22Rv1 (cell line): ENCODE measurements around the gene TUBB.
"Not testable (repeated sequence)": the region's sequence is repeated elsewhere in the genome, so short reads cannot be mapped to it uniquely, and the experiment has no call there.

ENCODE experiments used
- H3K27ac ChIP-seq: fragments of 450-650 bp; 2 replicates; pipeline ENCODE4 v1.5.1; 2017
- ZFX ChIP-seq: fragments of 450-650 bp; IDR thresholded peaks from 2 replicates; pipeline ENCODE4 v1.6.1; 2017; ENCODE audit warnings: antibody characterized with exemption, borderline replicate concordance
- TF ChIP-seq, protein P1 (sequence below): fragments of 450-650 bp; IDR thresholded peaks from 2 replicates; pipeline ENCODE4 v1.5.1; 2017; ENCODE audit warnings: mild to moderate bottlenecking

The TUBB gene

GRCh38 chr6:30747902-30748769 is 28.0 kb downstream of the TUBB start:
- peak overlapping the region; percentile 10; the same call in 1 of the 2 replicates for H3K27ac ChIP-seq
- no peak for TF ChIP-seq ZFX
- TF ChIP-seq, protein P1, sequence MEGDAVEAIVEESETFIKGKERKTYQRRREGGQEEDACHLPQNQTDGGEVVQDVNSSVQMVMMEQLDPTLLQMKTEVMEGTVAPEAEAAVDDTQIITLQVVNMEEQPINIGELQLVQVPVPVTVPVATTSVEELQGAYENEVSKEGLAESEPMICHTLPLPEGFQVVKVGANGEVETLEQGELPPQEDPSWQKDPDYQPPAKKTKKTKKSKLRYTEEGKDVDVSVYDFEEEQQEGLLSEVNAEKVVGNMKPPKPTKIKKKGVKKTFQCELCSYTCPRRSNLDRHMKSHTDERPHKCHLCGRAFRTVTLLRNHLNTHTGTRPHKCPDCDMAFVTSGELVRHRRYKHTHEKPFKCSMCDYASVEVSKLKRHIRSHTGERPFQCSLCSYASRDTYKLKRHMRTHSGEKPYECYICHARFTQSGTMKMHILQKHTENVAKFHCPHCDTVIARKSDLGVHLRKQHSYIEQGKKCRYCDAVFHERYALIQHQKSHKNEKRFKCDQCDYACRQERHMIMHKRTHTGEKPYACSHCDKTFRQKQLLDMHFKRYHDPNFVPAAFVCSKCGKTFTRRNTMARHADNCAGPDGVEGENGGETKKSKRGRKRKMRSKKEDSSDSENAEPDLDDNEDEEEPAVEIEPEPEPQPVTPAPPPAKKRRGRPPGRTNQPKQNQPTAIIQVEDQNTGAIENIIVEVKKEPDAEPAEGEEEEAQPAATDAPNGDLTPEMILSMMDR = no peak

GRCh38 chr6:30748851-30749540 is 28.8 kb downstream of the TUBB start:
- H3K27ac ChIP-seq = peak overlapping the region; percentile 10; the same call in 1 of the 2 replicates
- no peak for TF ChIP-seq ZFX
- TF ChIP-seq, protein P1 = no peak

DNA sequence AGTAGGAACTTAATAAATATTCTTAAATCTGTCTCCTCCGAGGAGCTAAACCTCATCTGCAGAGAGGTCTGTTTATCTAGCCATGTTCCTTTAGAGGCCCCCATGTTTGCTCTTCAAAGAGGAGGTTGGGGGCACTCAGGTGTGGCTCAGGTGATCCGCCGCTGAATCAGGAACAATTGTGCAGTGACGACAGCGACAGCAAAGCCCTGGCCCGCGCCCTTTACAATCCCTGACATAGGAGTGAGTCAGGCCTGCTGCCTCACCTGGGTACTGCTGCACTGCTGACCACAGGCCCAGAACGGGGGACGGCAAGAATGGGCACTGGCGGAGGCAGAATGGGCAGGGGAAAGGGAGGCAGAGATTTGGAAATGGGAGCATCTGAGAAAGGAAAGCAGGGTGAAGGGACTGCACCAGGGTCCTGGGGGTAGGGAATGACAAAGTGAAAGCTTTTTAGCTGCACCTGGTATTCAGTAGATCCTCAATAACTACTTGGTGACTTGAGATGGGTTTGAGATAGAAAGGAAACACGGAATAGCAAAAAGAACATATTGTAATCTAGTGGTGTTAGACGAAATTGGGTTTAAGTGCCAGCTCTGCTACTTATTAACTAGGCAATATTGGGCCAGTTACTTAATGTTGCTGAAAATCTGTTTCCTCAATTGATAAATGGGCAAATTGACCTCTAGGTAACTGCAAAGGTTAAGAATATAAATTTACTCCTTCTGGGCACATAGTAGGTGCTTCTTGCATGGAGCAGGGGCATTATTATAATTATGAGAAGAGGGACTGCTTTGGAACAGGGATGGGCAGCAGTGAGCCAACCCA is 29.6 kb downstream of the TUBB start:
- peak overlapping the region; percentile 10; the same call in 1 of the 2 replicates for H3K27ac ChIP-seq
- TF ChIP-seq ZFX = no peak
- TF ChIP-seq, protein P1 = no peak

- H3K27ac ChIP-seq = peak overlapping the region; percentile 10; the same call in 1 of the 2 replicates
- no peak for TF ChIP-seq ZFX
- TF ChIP-seq, protein P1 = no peak
Measured at GRCh38 chr6:30750379-30750668, 30.2 kb downstream of the TUBB start.

GRCh38 chr6:30752157-30752927 is 32.2 kb downstream of the TUBB start:
- no peak overlapping the region for H3K27ac ChIP-seq
- TF ChIP-seq, protein P1 = no peak
- no peak for TF ChIP-seq ZFX

- no peak for TF ChIP-seq ZFX
- TF ChIP-seq, protein P1 = no peak
- no peak overlapping the region for H3K27ac ChIP-seq
Measured at GRCh38 chr6:30754631-30755030, 34.5 kb downstream of the TUBB start.

- not testable (repeated sequence) for H3K27ac ChIP-seq
Measured at GRCh38 chr6:30756405-30757003, 36.4 kb downstream of the TUBB start.
